ENCODE data around the gene MX2. TPM values are rescaled to one million over a fixed set of nuclear protein-coding genes. Genes with fewer than 3 reads are reported as not detected.

The MX2 gene
- total and polyA plus RNA-seq, 5 donors from 2014 or later: 34.8 to 119 (median 49.2) TPM

Other genes with a start within 250 kb of the MX2 start
- gene BACE2, start 193.9 kb upstream of the MX2 start, total RNA-seq: 2.5 TPM
- 1 to 10 TPM in 2 of 4 donors, under 1 TPM in 2; 0.70 to 1.5 (median 0.99) TPM for gene BACE2, start 193.9 kb upstream of the MX2 start, polyA plus RNA-seq
- not detected for gene FAM3B, start 45.2 kb upstream of the MX2 start, total RNA-seq
- gene FAM3B, start 45.2 kb upstream of the MX2 start, polyA plus RNA-seq: not detected
- gene MX1, start 64.2 kb downstream of the MX2 start, total RNA-seq: 111 TPM
- gene MX1, start 64.2 kb downstream of the MX2 start, polyA plus RNA-seq: 100 to 1,000 TPM in 1 of 4 donors, 10 to 100 TPM in 3; 82.5 to 137 (median 89.4) TPM
- gene TMPRSS2, start 146.1 kb downstream of the MX2 start, total RNA-seq: not detected
- not detected for gene TMPRSS2, start 146.1 kb downstream of the MX2 start, polyA plus RNA-seq

All from CD4-positive, CD25-positive, alpha-beta regulatory T cell (primary cell).